ENCODE results near the gene SLC9A9.

Gene SLC9A9

DNA sequence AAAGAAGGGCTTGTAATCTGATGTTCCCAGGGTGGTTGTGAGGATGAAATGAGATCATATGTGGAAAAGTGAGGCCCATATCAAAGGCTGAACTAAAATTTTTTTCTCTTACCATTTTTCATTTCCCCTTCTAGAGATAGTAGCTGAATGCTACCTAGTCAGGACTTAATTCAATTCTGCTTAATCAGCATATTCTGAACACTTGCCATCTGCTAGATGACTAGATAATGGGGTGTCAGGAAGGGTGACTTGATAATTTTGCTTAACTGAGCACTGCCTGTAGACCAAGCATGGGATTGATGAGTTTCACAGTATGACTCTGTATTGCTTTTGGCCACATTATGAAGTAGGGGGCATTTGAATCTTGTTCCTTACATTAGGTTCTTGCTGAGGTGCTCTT lies 592.5 kb downstream of the SLC9A9 start:
- H3K9me3 ChIP-seq = no peaks in the 10 kb centered on the region
- no peaks in the 10 kb centered on the region for H3K36me3 ChIP-seq
- no peak for DNase-seq
- TF ChIP-seq, protein P1, sequence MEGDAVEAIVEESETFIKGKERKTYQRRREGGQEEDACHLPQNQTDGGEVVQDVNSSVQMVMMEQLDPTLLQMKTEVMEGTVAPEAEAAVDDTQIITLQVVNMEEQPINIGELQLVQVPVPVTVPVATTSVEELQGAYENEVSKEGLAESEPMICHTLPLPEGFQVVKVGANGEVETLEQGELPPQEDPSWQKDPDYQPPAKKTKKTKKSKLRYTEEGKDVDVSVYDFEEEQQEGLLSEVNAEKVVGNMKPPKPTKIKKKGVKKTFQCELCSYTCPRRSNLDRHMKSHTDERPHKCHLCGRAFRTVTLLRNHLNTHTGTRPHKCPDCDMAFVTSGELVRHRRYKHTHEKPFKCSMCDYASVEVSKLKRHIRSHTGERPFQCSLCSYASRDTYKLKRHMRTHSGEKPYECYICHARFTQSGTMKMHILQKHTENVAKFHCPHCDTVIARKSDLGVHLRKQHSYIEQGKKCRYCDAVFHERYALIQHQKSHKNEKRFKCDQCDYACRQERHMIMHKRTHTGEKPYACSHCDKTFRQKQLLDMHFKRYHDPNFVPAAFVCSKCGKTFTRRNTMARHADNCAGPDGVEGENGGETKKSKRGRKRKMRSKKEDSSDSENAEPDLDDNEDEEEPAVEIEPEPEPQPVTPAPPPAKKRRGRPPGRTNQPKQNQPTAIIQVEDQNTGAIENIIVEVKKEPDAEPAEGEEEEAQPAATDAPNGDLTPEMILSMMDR (IDR thresholded peaks at IDR 0.05; ENCODE audit: low read depth, low read length) = no peak
- no peak overlapping the region for H3K4me3 ChIP-seq (ENCODE audit: low read depth, low read length)
- no peaks in the 10 kb centered on the region for H3K4me1 ChIP-seq
- no peaks in the 10 kb centered on the region for H3K27me3 ChIP-seq

DNA sequence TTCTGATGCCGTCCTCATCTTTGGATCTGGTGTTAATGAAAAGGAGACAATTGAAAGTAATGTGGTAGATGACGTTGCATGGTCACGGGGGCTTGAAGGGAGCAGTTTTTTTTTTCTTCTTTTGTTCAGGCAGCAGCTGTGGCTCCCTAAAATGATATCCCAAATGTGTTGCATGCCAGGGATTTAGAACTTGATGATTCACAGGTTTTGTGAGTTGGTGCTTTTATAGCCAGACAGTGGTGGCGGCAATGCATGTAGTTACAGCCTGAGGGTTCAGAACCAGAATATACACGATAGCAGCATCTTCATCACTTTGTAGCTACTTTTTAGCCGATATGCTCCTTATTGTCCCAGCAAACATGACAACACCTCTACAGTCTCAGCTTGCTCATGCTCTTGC lies 595.3 kb downstream of the SLC9A9 start:
- no peaks in the 10 kb centered on the region for H3K36me3 ChIP-seq
- no peak overlapping the region for H3K4me3 ChIP-seq (ENCODE audit: low read depth, low read length)
- no peaks in the 10 kb centered on the region for H3K9me3 ChIP-seq
- H3K27me3 ChIP-seq = no peaks in the 10 kb centered on the region
- DNase-seq = no peak
- TF ChIP-seq, protein P1 (IDR thresholded peaks at IDR 0.05; ENCODE audit: low read depth, low read length) = no peak
- no peaks in the 10 kb centered on the region for H3K4me1 ChIP-seq

DNA sequence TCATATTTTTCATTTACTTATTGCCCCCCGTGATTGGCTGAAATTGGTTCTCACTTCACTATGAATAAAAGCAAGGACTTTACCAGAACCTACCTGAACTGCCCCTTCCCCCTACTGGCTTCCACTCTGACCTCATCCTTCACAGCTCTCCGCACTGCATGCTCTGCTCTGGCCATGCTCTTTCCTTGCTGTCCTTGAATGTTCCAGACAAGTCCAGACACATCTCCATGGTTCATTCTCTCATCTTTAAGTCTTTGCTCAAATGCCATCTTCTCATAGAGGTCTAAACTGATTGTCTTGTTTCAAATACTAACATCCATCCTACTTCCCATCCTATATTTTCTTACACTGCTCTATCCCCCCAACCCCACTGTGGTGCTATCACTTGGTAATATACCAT lies 599.3 kb downstream of the SLC9A9 start:
- H3K27me3 ChIP-seq = no peaks in the 10 kb centered on the region
- H3K4me3 ChIP-seq (ENCODE audit: low read depth, low read length) = no peak overlapping the region
- DNase-seq = no peak
- no peaks in the 10 kb centered on the region for H3K36me3 ChIP-seq
- H3K9me3 ChIP-seq = no peaks in the 10 kb centered on the region
- TF ChIP-seq, protein P1 (IDR thresholded peaks at IDR 0.05; ENCODE audit: low read depth, low read length) = no peak
- no peaks in the 10 kb centered on the region for H3K4me1 ChIP-seq

DNA sequence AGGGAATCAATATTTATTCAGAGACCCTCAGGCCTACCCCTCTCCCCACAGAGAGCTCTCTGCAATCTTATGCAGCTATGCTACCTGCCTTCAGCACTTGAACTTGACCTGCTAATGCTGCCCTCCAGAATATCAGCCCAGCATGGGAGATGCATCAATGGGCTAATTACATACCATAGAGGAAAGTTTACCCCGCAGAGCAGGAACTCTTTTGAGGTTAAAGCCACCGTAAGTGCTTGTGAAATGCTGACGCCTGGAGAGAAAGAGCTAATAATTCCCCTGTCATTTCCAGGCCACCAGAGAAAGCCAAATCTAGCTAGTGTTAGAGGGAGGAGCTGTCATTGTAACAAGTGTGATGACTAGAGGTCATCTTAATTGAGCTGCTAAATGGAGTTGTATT lies 601.2 kb downstream of the SLC9A9 start:
- Histone ChIP-seq H3K4me1 (no peaks in the 10 kb centered on the region), H3K27me3 (no peaks in the 10 kb centered on the region), H3K36me3 (no peaks in the 10 kb centered on the region), H3K4me3 (ENCODE audit: low read depth, low read length) (no peak overlapping the region), H3K9me3 (no peaks in the 10 kb centered on the region)
- DNase-seq = no peak
- TF ChIP-seq, protein P1 (IDR thresholded peaks at IDR 0.05; ENCODE audit: low read depth, low read length) = no peak

DNA sequence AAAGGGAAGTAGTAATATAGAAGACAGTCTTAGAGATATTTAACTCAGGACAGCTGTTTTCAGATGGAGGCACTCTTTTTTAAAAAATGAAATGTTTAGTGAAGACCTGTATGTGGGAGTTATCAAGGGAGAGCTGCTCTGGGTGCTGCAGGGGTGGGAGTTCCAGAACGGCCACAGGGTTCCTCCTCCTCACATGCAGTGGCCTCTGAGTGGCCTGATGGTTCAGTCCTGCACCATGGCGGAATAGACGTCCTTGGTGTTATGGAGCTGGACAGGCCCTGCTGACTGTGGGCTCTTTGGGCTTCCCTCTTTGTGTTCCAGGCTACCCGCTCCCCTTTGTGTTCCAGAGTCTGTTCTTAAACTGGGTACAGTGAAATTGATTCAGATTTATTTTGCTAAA lies 602.6 kb downstream of the SLC9A9 start:
- Histone ChIP-seq H3K27me3 (no peaks in the 10 kb centered on the region), H3K36me3 (no peaks in the 10 kb centered on the region), H3K4me3 (ENCODE audit: low read depth, low read length) (no peak overlapping the region), H3K9me3 (no peaks in the 10 kb centered on the region), H3K4me1 (no peaks in the 10 kb centered on the region)
- TF ChIP-seq, protein P1 (IDR thresholded peaks at IDR 0.05; ENCODE audit: low read depth, low read length) = no peak
- DNase-seq = no peak

DNA sequence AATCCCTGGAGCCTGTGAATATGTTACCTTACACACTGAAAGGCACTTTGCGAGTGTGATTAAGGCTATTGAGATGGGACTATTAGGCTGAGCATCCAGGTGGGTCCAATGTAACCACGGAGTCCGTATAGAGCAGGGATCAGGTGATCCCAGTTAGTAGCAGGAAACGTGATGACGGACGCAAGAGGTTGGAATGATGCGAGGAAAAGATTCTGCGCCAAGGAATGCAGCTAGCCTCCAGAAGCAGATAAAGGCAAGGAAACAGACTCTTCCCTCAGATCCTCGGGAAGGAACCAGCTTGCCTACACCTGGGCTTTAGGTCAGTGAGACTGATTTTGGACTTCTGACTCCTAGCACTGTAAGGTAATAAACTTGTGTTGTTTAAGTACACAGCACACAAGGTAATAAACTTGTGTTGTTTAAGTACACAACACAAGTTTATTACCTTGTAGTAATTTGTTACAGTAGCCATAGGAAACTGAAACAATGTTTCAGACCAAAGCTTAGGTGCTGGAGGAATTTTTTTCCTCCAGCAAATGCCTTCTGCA lies 603.7 kb downstream of the SLC9A9 start:
- DNase-seq = no peak
- no peaks in the 10 kb centered on the region for H3K27me3 ChIP-seq
- TF ChIP-seq, protein P1 (IDR thresholded peaks at IDR 0.05; ENCODE audit: low read depth, low read length) = no peak
- no peaks in the 10 kb centered on the region for H3K4me1 ChIP-seq
- H3K4me3 ChIP-seq (ENCODE audit: low read depth, low read length) = no peak overlapping the region
- H3K9me3 ChIP-seq = no peaks in the 10 kb centered on the region
- no peaks in the 10 kb centered on the region for H3K36me3 ChIP-seq

All from BE2C (cell line).